HepG2 (cell line): Measurements from ENCODE around the gene SNRNP200. TPM values are rescaled to one million over a fixed set of nuclear protein-coding genes. Genes with fewer than 3 reads are reported as not detected.

Experiments
- ELF1 ChIP-seq: sonication (generic); formaldehyde crosslinking; IDR thresholded peaks from 2 replicates; pipeline ENCODE4 v1.4.0; 2020; ENCODE audit warnings: missing genetic modification reagents
- HOXA9 ChIP-seq: sonication (generic); formaldehyde crosslinking; IDR thresholded peaks from 2 replicates; pipeline ENCODE4 v1.8.1; 2022; ENCODE audit warnings: missing genetic modification reagents, mild to moderate bottlenecking, moderate library complexity, borderline replicate concordance
- MTF2 ChIP-seq: sonication (generic); formaldehyde crosslinking; IDR thresholded peaks from 2 replicates; pipeline ENCODE4 v1.5.0; 2020; ENCODE audit warnings: missing genetic modification reagents, borderline replicate concordance
- NCOA1 ChIP-seq: sonication (generic); formaldehyde crosslinking; IDR thresholded peaks from 2 replicates; pipeline ENCODE4 v1.9.0; 2021; ENCODE audit warnings: missing genetic modification reagents
- NFE2L2 ChIP-seq: fragments of 150-350 bp; IDR thresholded peaks from 2 replicates; pipeline ENCODE4 v1.6.1; 2014; ENCODE audit warnings: low read length
- NR2F1 ChIP-seq, 2 experiments: fragments of 450-650 bp in 1 of 2; formaldehyde crosslinking in 1 of 2; IDR thresholded peaks; 2 replicates each; pipeline versions ENCODE4 v1.5.0 to v1.6.1; 2016 to 2020; ENCODE audit warnings: mild to moderate bottlenecking in 1 of 2, missing compliant biosample characterization in 1 of 2, missing genetic modification reagents in 1 of 2, moderate library complexity in 1 of 2
- PTBP1 ChIP-seq: fragments of 200-400 bp; formaldehyde crosslinking; IDR thresholded peaks from 2 replicates; pipeline ENCODE4 v1.6.1; 2018; ENCODE audit warnings: low read length, low read depth; ENCODE audit not compliant: poor library complexity, severe bottlenecking
- RNF2 ChIP-seq: fragments of 450-650 bp; conservative IDR thresholded peaks from 2 replicates; pipeline ENCODE4 v1.6.1; 2016; ENCODE audit warnings: low read depth
- WIZ ChIP-seq: sonication (generic); formaldehyde crosslinking; IDR thresholded peaks from 2 replicates; pipeline ENCODE4 v1.5.1; 2020; ENCODE audit warnings: mild to moderate bottlenecking, missing genetic modification reagents
- ZBTB1 ChIP-seq: sonication (generic); formaldehyde crosslinking; IDR thresholded peaks from 2 replicates; pipeline ENCODE4 v1.4.0; 2020; ENCODE audit warnings: missing genetic modification reagents, borderline replicate concordance
- ZBTB3 ChIP-seq: sonication (generic); formaldehyde crosslinking; IDR thresholded peaks from 2 replicates; pipeline ENCODE4 v1.4.0; 2020; ENCODE audit warnings: low read depth, mild to moderate bottlenecking, moderate library complexity, missing genetic modification reagents, borderline replicate concordance
- ZNF274 ChIP-seq: sonication (generic); formaldehyde crosslinking; IDR thresholded peaks from 2 replicates; pipeline ENCODE4 v1.5.1; 2020; ENCODE audit warnings: mild to moderate bottlenecking, missing genetic modification reagents
- ZNF3 ChIP-seq: IDR thresholded peaks from 2 replicates; pipeline ENCODE4 v1.7.0; 2017; ENCODE audit warnings: inconsistent platforms
- ZNF589 ChIP-seq: sonication (generic); formaldehyde crosslinking; conservative IDR thresholded peaks from 2 replicates; pipeline ENCODE4 v1.8.0; 2022; ENCODE audit warnings: mild to moderate bottlenecking, moderate library complexity, missing genetic modification reagents
- polyA plus RNA-seq, 8 experiments: library from polyadenylated mRNA; depleted of rRNA in 3 of 8; stranded (reverse) in 7 of 8; unstranded in 1 of 8; fragments of >200 nt; fragmentation: Illumina TruSeq in 4 of 8; extraction: Trizol in 4 of 8; gene quantifications; 2 replicates each; pipeline versions ENCODE4 v1.2.1 to v1.2.3, GENCODE V29; 2011 to 2016; ENCODE audit warnings: low read depth in 4 of 8, missing spikeins in 1 of 8, mixed read lengths in 1 of 8; ENCODE audit not compliant: insufficient read depth in 1 of 8
- total RNA-seq, 5 experiments: library from RNA; depleted of rRNA; stranded (reverse); fragments of >200 nt; fragmentation: Illumina TruSeq; extraction: Trizol; gene quantifications; 2 replicates each; pipeline ENCODE4 v1.2.3, GENCODE V29; 2016; ENCODE audit warnings: low read depth in 1 of 5
- TF ChIP-seq, protein P1 (sequence below): sonication (generic); formaldehyde crosslinking; IDR thresholded peaks from 2 replicates; pipeline ENCODE4 v1.5.0; 2020; ENCODE audit warnings: mild to moderate bottlenecking, missing genetic modification reagents
- TF ChIP-seq, protein P2 (sequence below): sonication (generic); formaldehyde crosslinking; IDR thresholded peaks from 2 replicates; pipeline ENCODE4 v1.8.0; 2023; ENCODE audit warnings: mild to moderate bottlenecking, missing genetic modification reagents
- TF ChIP-seq, protein P3 (sequence below): sonication (generic); formaldehyde crosslinking; IDR thresholded peaks from 2 replicates; pipeline ENCODE4 v1.5.0; 2020; ENCODE audit warnings: missing genetic modification reagents
- TF ChIP-seq, protein P4 (sequence below): sonication (generic); formaldehyde crosslinking; IDR thresholded peaks from 2 replicates; pipeline ENCODE4 v1.4.0; 2020; ENCODE audit warnings: missing genetic modification reagents; ENCODE audit errors: not compliant biosample characterization
- TF ChIP-seq, protein P5 (sequence below): sonication (generic); formaldehyde crosslinking; IDR thresholded peaks from 2 replicates; pipeline ENCODE4 v1.4.0; 2020; ENCODE audit warnings: missing genetic modification reagents

Gene SNRNP200
- total and polyA plus RNA-seq, 2 of the 13 experiments (the other 11 are each of a cell fraction or from before 2014, with no cell fraction given): 99.0 to 232 TPM

DNA sequence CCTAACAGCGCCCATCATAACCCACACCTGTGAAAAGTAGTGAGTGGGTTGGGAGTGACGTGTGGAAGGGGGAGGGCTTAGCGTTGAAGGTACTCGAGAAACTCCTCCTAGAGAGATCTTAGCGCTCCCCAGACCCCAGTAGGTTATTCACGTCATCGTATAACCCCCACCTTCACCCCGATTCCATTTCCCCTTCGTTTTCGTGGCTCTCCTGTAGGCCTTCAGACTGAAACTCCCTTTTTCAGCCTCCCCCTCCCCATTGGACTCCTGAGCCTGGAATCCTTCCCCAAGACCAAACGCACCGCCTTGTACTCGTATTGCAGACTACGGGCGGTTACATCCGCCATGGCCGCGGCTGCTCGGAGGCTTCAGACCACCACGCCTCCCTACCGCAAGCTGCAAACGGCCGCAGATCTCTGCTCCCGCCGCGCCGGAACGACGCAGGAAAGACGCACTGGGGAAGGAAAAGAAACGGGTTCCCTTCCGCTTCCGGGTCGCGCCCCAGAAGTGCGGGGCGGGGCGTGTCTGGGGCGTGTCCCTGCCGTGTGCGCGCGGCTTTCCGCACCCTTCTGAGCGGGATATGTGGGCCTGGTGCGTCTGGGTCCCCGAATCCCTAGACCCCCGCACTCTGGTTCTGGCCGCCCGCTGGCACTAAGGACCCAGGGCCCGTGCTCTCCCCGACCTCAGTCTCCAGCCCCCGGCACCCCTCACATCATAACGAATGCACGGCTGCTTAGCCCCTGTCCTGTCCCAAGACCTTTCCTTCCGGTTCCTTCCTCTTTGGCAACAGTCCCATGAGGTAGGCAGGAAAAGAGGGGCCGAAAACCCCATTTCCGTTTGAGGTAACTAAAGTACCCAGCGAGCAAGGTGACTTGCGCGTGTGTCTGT lies at the start of gene SNRNP200 (continued):
- TF ChIP-seq, protein P1, sequence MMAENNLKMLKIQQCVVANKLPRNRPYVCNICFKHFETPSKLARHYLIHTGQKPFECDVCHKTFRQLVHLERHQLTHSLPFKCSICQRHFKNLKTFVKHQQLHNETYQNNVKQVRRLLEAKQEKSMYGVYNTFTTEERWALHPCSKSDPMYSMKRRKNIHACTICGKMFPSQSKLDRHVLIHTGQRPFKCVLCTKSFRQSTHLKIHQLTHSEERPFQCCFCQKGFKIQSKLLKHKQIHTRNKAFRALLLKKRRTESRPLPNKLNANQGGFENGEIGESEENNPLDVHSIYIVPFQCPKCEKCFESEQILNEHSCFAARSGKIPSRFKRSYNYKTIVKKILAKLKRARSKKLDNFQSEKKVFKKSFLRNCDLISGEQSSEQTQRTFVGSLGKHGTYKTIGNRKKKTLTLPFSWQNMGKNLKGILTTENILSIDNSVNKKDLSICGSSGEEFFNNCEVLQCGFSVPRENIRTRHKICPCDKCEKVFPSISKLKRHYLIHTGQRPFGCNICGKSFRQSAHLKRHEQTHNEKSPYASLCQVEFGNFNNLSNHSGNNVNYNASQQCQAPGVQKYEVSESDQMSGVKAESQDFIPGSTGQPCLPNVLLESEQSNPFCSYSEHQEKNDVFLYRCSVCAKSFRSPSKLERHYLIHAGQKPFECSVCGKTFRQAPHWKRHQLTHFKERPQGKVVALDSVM: 0 out of 2 replicates have a peak, but pooled peaks have one; percentile 42
- TF ChIP-seq ZNF274 (CRISPR knock-in tag) (peak; percentile 95), ZBTB3 (CRISPR knock-in tag) (0 out of 2 replicates have a peak, but pooled peaks have one; percentile 65), NCOA1 (CRISPR knock-in tag) (peak; percentile 95; the same call in 1 of the 2 replicates), ZBTB1 (no peak), ELF1 (CRISPR knock-in tag) (peak; percentile 94), HOXA9 (CRISPR knock-in tag) (no peak), NR2F1 (CRISPR knock-in tag; IDR thresholded peaks at IDR 0.05) (peak; percentile 7 to 20; a peak in 1 of 4 replicates), ZNF589 (CRISPR knock-in tag) (no peak), MTF2 (CRISPR knock-in tag) (no peak), PTBP1 (peak; percentile 44), NFE2L2 (no peak), ZNF3 (CRISPR knock-in tag) (no peak; the same call in 1 of the 2 replicates), RNF2 (peak; percentile 53; the same call in 1 of the 2 replicates), WIZ (peak; percentile 97)
- TF ChIP-seq, protein P2, sequence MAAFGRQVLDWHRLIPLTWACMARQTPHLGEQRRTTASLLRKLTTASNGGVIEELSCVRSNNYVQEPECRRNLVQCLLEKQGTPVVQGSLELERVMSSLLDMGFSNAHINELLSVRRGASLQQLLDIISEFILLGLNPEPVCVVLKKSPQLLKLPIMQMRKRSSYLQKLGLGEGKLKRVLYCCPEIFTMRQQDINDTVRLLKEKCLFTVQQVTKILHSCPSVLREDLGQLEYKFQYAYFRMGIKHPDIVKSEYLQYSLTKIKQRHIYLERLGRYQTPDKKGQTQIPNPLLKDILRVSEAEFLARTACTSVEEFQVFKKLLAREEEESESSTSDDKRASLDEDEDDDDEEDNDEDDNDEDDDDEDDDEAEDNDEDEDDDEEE (CRISPR knock-in tag): peak; percentile 80; the same call in 1 of the 2 replicates
- TF ChIP-seq, protein P3, sequence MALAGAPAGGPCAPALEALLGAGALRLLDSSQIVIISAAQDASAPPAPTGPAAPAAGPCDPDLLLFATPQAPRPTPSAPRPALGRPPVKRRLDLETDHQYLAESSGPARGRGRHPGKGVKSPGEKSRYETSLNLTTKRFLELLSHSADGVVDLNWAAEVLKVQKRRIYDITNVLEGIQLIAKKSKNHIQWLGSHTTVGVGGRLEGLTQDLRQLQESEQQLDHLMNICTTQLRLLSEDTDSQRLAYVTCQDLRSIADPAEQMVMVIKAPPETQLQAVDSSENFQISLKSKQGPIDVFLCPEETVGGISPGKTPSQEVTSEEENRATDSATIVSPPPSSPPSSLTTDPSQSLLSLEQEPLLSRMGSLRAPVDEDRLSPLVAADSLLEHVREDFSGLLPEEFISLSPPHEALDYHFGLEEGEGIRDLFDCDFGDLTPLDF (CRISPR knock-in tag): peak; percentile 97
- TF ChIP-seq, protein P4, sequence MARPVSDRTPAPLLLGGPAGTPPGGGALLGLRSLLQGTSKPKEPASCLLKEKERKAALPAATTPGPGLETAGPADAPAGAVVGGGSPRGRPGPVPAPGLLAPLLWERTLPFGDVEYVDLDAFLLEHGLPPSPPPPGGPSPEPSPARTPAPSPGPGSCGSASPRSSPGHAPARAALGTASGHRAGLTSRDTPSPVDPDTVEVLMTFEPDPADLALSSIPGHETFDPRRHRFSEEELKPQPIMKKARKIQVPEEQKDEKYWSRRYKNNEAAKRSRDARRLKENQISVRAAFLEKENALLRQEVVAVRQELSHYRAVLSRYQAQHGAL (CRISPR knock-in tag): no peak
- TF ChIP-seq, protein P5, sequence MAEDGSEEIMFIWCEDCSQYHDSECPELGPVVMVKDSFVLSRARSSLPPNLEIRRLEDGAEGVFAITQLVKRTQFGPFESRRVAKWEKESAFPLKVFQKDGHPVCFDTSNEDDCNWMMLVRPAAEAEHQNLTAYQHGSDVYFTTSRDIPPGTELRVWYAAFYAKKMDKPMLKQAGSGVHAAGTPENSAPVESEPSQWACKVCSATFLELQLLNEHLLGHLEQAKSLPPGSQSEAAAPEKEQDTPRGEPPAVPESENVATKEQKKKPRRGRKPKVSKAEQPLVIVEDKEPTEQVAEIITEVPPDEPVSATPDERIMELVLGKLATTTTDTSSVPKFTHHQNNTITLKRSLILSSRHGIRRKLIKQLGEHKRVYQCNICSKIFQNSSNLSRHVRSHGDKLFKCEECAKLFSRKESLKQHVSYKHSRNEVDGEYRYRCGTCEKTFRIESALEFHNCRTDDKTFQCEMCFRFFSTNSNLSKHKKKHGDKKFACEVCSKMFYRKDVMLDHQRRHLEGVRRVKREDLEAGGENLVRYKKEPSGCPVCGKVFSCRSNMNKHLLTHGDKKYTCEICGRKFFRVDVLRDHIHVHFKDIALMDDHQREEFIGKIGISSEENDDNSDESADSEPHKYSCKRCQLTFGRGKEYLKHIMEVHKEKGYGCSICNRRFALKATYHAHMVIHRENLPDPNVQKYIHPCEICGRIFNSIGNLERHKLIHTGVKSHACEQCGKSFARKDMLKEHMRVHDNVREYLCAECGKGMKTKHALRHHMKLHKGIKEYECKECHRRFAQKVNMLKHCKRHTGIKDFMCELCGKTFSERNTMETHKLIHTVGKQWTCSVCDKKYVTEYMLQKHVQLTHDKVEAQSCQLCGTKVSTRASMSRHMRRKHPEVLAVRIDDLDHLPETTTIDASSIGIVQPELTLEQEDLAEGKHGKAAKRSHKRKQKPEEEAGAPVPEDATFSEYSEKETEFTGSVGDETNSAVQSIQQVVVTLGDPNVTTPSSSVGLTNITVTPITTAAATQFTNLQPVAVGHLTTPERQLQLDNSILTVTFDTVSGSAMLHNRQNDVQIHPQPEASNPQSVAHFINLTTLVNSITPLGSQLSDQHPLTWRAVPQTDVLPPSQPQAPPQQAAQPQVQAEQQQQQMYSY (CRISPR knock-in tag): peak; percentile 64
